ENCODE data around the gene HMX1. TPM values are rescaled to one million over a fixed set of nuclear protein-coding genes. Genes with fewer than 3 reads are reported as not detected.

HMX1 gene
- total RNA-seq, 1 experiment from 2014 or later, result not detected

DNA sequence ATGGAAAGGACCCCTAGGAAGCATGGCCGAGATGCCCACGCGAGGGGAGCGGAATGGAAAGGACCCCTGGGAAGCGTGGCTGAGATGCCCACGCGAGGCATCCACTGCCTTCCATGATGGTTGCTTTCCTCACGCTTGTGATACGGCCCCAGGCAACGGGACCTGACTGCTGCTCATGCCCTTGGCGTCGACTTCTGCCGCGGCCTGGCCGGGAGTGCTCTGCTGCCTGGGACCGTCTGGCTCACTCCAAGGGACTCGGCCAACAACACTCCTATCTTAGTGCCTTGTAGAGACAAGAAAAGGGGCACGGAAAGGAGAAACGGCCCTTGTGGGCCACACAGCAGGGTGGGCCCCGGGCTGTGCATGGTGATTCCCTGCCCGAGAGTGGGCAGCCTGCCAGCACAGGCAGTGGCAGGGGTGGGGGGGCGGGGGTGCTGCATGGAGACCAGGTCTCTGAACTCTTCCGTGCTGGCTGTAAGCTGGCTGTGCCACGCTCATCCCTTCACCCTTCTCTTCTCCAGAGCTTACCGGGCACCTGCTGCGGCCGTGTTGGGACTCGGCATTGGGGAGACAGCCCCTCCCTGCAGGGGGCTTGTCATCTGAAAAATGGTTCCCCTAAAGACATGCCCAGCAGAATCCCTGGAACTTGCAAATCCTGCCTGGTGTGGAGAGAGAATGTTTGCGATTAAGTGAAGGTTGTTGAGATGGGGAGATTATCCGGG, 38.6 kb upstream of the HMX1 start:
- DNase-seq (ENCODE audit: low read depth), result no peak

DNA sequence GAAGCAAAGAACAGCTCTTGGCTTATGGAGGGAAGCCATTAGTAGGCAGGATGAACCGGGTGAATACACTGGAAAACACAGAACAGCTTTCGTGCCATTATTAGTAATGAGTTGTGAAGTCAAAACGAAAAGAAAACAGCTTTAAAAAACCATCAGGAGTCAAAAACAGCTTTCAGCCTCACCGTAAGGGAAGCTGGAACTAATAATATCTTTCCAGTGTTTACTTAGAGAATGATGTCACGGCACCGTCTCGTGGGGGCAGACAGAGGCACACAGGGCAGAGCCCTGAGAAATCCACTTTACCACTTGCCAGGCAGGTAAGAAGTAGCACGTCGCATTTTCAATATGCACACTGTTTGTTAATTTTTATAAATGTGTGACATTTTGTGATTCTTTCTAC, 37.9 kb upstream of the HMX1 start:
- no peak for DNase-seq (ENCODE audit: low read depth)

DNA sequence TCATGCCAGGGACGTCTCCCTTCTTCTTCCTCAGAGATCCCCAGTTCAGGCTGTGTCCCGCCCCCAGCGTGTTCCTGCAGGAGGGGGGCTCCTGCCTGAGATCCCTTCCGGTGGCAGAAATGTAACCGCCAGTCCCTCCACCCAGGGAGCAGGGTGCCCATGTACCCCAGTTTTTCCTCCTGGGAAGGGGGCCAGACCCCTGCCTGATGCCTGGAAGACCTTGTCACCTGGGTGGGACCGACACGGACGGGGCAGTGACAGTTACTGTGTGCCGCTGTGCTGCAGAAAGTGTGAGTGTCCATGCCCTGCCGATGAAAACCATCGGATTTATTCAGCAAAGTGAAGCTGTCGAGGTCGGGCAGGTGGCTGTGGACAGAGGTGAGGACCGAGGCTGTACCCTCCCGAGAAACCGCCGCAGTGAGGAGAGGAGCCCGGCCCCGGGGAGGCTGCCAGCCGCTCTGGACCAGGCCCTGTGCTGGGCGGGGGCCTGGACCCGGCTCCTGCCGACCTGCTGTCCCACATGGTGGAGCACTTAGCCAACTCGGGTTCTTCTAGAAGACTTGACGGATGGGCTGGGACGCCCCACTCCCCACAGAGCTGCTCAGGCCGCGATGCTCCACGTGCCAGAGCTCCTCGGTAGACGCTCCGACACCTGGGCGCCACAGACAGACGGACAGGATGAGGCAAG, 36.7 kb upstream of the HMX1 start:
- no peak for DNase-seq (ENCODE audit: low read depth)

DNA sequence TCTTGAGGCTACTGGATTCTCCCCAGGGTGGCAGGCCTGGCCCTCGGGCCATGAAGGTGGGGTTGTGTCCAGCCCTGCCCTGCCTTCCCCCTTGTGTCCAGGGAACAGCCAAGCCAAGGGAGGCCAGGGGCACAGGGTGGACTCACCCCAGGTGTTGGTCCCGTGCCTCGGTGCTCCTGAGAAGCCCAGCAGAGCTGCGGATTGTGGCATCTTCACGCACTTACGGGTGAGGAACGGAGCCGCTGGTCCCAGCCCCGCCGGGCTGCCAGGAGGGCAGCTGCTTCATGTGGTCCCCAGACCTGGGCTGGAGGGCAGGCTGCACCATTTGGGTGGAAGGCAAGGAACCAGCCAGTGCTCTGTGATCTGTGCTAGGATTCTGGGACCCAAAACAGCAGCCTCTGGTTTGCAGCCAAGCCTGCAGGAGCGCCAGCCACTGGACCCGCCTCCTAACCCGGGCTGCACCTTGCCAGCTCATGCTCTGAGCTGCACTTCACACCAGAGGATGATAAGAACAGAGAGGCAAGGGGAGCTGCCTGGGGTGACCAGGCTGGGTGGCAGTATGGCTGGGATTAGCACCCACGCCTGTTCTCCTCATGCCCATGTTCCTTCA, 36.1 kb upstream of the HMX1 start:
- no peak for DNase-seq (ENCODE audit: low read depth)

DNA sequence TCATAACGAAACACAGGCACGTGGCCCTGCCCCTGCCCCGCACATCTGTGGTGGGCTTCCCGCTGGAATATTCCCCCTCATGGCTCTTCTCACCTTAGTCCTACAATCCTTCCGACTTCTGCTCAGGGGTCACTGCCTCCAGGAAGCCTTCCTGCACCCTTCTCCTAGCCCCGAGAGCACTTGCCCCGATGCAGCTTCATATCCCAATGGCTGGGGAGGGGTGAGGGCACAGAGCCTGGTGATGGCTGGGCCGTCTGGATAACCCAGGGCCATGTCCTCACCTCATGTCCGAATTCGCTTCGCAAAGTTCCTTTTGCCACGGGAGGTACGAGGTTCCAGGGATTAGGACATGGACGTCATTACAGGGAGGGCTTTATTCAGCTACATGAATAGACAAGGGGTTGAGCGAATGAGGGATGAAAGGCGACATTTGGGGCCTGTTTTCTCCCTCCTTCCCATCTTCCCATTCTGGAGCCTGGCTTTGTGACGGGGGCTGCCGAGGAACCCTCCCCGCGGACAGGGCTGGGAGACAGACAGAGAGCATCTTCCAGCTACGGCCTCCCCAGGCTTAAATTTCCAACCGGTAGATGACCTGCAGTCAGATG, 35.5 kb upstream of the HMX1 start:
- no peak for DNase-seq (ENCODE audit: low read depth)

DNA sequence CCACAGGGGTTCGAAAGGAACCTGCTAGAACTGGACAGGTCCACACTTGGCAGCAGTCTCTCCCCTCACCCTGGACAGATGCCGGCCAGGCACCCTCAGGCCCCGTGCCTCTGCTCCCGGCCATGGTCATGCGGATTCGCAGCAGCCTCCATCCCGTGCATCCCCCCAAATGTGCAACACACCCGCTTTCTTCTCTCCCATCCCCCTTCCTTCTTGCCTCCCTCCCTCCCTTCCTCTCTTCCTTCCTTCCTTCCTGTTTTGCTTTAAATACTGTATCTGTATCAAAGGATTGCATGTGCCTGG, 35.0 kb upstream of the HMX1 start:
- DNase-seq (ENCODE audit: low read depth), result no peak

DNA sequence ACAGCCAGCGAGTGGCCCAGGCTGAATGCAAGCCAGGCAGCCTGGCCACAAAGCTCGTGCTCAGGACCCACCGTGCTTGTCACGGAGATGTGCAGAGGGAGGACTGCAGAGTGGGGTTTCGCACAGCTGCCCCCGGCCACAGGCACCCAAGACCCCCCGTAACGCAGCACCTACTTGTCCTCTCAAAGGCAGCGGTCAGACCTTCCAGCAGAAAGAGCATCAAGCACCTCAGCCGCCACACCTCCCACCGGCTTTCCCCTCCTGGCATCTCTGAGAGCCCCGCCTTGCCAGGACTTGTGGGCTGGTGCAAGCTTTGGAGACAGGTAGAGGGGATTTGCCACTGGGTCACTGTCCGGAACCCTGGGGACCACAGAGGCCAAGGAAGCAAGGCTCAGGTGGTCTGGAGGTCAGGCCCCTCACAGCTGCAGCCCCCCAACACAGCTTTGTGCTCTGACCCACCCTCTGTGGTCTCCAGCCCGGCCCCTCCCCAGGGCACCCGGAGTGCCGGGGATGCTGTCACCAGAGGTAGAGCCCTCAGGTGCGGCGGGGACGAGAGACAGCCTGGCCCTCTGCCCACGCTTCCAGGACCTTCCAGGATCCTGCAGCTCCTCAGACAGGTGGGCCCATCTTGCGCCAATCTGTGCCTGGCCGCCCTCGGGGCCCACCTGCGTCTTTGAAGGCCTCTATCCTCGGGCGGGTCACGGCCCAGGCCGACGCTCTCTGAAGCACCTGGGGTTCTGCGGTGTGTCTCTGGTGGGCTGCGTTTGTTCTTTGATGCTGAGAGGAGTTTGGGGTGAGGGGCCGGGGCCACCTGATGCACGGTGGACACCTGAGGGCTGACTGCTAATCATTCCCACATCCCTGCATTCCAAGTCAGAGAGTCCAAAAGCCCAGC, 34.4 kb upstream of the HMX1 start:
- DNase-seq (ENCODE audit: low read depth), result no peak

DNA sequence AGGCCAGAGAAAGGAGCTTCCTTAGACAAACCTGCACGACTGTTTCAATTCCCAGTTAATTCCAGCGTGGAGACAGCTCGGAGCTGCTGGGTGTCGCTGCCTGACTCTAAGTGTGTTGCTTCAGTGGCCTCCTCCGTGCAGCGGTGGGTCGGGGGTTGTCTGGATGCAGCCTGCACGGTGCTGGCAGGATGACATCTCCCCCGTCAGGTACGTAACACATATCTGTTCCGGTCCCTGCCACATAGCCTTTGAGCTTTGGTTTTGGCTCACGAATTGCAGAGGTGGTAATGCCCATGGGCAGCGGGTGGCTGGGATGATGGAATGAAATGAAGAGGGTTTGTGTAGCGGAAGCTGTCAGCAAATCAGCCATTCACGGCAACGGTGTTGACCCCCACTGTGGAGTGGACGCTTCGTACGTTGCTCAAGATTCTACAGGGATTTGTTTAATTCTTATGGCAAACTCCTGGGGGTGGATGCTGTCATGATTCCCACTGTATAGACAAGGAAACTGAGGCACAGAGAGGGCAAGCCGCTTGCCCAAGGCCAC, 33.7 kb upstream of the HMX1 start:
- DNase-seq (ENCODE audit: low read depth), result no peak

DNA sequence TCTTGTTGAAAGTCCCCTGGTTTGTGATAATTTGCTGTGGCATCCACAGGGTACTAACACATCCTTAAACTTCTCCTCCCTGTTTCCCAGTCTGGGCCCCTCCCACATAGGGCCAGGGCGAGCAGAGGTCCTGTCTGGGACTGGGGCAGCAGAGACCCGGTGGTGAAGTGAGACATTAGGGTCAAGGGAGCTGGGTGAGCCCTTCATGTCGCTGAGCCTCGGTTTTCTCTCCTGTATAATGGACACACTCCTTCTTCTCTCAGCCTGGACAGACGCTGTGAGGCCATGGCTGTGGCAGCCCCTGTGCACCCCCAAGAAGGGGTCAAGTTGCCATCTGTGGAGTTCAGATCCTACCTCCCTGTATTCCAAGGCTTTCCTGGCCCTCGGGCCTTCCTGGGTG, 33.0 kb upstream of the HMX1 start:
- no peak for DNase-seq (ENCODE audit: low read depth)

DNA sequence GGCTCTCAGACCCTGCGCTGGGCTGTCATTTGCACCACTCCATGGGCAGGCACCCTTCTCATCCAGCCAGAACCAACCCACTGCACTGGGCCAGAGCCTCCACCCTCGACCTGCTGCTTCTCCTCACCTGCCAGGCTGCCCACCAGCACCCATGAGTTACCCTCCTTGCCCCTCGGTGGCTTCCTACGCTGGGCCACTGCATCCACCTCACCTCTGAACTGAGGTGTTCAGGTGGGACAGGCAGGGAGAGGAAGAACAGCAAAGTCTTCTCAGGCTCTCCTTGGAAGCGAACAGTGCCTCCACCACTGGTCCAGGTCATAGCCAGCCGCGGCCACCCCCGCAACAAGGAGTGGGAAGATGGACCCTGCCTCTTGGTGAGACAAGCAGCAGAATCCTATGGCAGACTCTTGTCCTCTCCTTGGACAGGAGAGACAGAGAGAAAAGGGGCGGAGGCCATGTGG, 32.4 kb upstream of the HMX1 start:
- no peak for DNase-seq (ENCODE audit: low read depth)

DNA sequence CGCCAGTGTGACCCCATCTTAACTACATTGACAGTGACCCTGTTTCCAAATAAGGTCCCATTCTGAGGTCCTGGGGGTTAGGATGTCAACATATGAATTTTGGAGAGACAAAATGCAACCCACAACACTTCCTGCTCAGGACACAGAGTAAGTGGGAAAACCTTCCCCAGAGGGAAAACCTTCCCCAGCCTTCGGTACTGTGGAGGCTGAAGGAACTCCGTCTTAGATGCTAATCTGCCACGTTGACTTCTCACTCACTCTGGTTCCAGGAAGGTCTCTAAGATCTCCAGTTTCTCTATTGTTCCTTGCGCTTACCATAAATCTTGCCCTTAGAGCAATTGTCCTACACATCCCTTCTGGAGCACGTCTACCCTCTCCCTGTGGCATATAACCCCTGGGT, 29.7 kb upstream of the HMX1 start:
- DNase-seq (ENCODE audit: low read depth), result no peak

DNA sequence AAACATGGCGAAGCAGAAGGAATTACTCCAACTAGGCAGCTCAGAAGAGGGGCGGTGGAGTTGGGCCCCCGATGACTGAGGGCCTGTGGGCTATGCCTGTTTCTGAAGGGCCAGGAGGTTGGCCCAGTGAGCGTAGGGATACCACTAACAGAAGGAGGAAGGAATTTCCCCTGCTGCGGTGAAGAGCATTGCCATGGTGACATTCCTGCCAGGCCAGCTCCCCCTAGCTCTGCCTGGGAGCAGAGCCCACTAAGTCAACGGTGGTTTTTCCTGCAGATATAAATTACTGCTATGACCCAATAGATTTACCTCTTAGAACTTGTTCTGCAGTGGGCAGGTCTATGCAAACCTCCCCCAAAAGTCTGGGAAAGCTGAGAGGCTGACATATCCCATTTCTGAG, 28.9 kb upstream of the HMX1 start:
- no peak for DNase-seq (ENCODE audit: low read depth)

DNA sequence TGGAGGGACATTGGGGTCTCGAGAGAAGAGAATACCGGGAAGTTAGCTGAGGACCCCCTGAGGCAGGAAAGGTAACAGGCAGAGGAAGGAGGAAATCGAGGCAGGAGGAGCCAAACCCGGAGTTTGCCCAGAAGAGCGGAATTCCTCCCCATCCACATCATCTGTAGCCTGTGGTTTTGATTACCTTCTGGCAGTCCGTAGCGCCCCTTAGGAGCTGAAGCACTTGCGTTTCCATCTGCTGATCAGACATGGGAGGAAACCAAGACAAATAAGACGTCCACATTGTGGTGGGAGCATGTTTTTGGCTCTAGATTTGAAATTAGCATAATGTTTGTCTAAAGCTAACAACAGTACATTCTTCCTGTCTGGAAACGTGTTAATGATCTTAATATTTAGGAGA, 26.8 kb upstream of the HMX1 start:
- no peak for DNase-seq (ENCODE audit: low read depth)

- DNase-seq (ENCODE audit: low read depth), result no peak
Measured at GRCh38 chr4:8897251-8898167, 25.9 kb upstream of the HMX1 start.

- DNase-seq (ENCODE audit: low read depth), result no peak
Measured at GRCh38 chr4:8896506-8896905, 24.9 kb upstream of the HMX1 start.

GRCh38 chr4:8896071-8896470, 24.4 kb upstream of the HMX1 start:
- no peak for DNase-seq (ENCODE audit: low read depth)

GRCh38 chr4:8895295-8895694, 23.7 kb upstream of the HMX1 start:
- DNase-seq (ENCODE audit: low read depth), result no peak

DNA sequence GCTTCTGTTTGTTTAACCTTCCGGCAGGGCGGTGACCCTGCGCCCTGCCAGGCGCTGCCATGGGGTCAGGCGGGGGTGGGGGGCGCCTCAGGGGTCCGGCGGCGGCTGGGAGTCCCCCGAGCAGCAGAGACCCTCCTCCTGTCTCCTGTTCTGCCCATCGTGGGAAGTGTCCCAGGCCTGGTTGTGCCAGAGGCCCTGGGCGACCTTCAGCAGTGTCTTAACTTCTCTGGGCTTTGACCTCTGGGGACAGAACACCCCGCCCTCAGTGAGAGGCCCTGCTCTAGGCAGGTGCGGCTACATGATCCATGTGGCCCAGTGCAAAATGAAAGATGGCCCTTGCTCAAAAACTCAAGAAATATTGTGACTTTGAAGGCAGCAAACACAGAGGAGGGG, 22.8 kb upstream of the HMX1 start:
- no peak for DNase-seq (ENCODE audit: low read depth)

GRCh38 chr4:8893624-8894423, 22.2 kb upstream of the HMX1 start:
- DNase-seq (ENCODE audit: low read depth), result no peak
